HG03139 (cell line): ENCODE results near the gene FXYD6.

Experiments
- ATAC-seq: cut with Tn5 transposase; IDR thresholded peaks from one replicate; pipeline ENCODE4 v1.9.1; 2021; ENCODE audit not compliant: unreplicated experiment

The FXYD6 gene

GRCh38 chr11:117831661-117832415, 44.6 kb downstream of the FXYD6 start:
- no peak for ATAC-seq

DNA sequence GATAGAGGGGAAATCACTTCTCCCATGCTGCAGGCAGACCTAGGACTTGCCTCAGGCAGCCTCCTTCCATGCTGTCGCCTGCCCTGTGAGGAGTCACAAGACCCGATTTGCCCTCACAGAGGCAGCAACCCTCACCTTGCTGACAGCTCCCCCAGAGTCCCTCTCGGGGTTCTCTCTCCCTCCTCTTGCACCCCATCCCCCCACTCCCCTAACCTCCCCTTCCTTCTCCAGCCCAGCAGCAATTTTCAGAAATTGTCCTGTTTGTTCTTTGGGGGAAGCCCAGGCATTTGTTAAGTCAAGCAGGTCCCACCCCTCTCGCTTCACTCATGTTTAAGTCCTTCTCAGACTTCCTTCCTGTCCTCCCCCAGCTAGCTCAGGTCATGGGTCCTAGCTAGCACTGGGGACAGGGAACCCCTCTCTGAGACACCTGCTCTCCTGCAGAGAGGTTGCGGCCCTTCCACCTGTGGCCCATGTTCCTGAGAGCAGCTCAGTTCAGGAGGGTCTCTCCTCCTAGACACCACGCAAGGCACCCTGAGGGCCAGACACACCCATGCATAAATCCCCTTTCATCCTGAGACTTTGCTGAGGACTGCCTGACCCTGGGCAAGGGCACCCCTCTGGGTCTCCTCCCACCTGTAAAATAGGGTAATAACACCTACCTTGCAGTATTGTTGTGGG, 45.6 kb downstream of the FXYD6 start:
- no peak for ATAC-seq

GRCh38 chr11:117830072-117830471, 46.4 kb downstream of the FXYD6 start:
- ATAC-seq, result no peak

DNA sequence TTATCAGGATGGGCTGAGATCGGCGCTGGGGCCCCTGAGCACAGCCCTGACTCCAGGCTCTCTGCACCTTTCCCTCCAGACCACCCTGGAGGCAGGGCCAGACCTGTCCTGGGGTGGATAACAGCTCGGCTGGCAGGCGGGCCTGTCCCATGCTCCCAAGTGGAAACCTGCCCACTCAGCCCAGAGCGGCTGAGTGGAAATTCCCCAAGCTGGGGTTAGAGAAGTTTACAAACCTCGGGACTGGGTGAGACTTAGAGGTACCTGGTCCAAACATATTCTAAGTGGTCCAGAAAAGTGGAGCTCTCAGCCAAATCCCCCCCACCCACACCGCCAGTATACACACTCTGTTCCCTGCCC, 47.1 kb downstream of the FXYD6 start:
- ATAC-seq, result no peak

DNA sequence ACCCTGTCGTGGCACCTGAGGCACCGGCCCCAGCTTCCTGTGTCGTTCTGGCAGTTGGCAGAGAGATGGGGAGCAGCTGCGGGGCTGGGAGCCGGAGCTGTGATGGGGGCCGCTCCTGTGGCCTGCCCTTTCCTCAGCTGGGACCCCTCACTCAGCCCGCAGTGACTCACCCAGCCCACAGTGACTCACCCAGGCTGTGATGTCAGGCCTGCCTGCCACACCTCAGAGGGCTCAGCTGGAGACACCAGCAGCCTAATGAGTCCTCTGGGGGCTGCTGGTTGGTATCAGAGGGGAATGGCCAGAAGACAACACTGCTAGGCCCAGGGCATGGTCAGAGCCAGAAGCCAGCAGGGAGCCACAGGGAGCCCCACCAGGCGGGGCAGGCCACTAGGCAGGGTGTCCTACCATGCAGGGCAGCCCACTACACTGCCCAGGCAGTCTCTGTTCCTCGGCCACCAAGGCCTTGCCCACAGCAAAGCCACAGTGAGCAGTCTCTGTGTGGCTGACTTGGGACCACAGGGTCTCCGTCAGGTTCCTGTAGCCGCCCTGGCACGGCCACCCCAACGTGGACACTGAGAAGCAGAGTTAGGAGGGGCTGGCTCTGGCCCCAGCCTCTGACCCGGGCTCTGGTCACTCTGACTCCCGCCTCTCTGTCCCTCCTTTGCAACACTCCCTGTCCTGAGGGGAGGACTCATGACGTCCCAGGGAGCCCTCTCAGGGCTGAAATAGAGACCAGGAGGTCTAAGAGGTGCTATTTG, 47.7 kb downstream of the FXYD6 start:
- no peak for ATAC-seq

- ATAC-seq, result no peak
Observed at GRCh38 chr11:117827521-117828511, 48.6 kb downstream of the FXYD6 start.

DNA sequence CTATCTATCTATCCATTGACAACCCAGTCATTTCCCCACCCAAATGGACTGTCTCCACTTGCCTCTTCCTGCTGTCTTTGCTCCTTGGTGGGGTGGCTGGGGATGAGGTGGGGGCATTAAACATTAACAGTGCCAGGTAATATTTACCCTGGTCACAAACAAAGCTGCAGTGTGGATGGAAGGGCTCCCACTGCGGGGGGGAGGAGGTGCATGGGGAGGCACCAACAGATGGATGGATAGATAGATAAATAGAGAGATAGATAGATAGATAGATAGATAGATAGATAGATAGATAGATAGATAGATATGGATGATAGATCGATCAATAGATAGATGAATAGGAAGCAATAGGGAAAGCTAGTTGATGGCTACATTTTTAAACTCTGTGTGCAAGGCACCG, 49.6 kb downstream of the FXYD6 start:
- no peak for ATAC-seq

GRCh38 chr11:117826190-117826570, 50.3 kb downstream of the FXYD6 start:
- ATAC-seq, result no peak

- ATAC-seq, result no peak
Observed at GRCh38 chr11:117825538-117826189, 50.8 kb downstream of the FXYD6 start.

- ATAC-seq, result no peak
Observed at GRCh38 chr11:117824571-117825537, 51.6 kb downstream of the FXYD6 start, which contains the start of gene FXYD2. FXYD2 (minus strand) TSS chr11:117824744; CDS start chr11:117824678, 66 bp downstream.

GRCh38 chr11:117823946-117824420, 52.5 kb downstream of the FXYD6 start:
- ATAC-seq, result no peak

DNA sequence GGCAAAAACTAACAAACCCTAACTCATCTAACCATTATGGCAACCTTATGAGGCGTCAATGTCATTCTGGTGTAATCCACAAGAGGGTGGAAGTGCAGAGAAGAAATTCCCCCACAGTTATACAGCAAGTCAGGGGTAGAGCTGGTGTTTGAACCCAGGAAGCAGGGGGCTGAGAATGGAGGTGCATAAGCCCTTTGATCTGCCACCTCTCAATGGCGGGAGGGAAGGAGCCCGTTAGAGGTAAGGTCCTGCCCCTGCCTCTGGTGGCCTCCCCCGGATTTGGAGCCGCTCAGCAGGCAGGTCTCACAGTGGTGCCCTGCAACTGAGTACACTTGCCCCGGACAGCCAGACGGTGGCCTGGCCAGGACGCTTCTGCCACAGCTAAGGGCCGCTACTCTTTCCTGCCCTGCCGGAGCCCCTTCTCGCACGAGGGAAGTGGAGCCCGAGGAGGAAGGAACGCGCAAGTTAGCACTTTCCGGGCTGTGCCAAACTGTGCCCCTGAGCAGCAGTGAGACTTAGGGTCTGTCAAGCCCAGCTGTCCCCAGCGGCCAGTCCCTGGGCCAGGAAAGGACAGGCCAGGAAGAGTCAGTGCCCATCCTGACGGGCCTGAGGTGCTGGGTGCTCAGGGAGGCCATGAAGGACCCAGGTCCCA, 53.0 kb downstream of the FXYD6 start:
- ATAC-seq, result no peak

- ATAC-seq, result no peak
Observed at GRCh38 chr11:117822074-117823033, 54.1 kb downstream of the FXYD6 start.

DNA sequence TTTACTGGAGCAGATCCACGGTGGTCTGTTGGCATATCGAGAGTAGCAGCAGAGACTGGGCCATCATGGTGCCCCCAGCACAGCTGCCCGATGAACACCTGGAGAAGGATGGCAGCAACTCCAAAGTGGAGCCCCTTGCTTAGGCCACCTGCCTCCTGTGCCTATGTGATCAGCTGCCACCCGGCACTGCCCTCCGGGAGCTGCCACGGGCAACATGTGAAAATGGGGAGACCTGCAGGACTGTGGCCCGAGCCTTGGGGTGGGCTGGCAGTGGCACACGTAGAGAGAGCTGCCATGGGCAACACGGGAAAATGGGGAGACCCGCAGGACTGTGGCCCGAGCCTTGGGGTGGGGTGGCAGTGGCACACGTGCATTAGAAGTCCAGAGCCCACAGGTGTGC, 55.0 kb downstream of the FXYD6 start:
- no peak for ATAC-seq

DNA sequence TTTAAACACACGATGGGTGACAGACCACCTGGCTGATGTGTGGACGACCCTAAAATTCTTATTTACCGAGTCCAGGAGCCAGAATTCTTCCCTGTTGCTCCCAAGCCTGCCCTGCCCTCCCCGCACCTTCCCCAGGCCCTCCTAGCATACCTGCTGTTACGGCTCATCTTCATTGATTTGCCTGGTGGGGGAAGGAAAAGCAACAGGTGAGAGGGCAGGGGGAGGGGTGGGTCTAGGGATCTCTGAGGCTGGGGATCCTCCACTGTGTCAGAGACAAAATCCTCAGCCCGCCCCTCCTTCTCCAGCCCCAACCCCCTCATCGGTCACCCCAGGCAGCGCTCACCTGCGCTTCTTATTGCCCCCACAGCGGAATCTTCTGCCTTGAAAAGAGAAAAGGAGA, 55.9 kb downstream of the FXYD6 start:
- ATAC-seq, result no peak

DNA sequence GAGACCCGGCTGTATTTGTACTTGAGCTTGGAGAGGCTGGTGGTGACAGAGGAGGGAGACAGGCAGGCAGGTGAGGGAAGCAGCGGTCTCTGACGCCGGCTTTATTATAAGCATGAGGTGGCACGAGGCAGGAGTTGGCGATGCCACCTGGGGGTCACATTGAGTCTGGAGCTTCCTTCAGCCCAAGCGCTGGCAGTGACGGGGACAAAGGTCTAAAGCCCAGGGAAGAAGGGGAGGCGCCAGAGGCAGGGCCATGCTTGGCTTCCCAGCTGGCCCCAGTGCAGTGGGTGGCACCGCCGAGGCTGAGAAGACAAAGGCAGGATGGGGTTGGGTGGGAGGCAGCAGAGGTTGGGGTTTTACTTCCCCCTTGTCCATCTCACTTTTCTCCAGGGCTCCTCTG, 56.4 kb downstream of the FXYD6 start:
- no peak for ATAC-seq
